ENCODE results near the gene KIAA0319L.

The KIAA0319L gene

DNA sequence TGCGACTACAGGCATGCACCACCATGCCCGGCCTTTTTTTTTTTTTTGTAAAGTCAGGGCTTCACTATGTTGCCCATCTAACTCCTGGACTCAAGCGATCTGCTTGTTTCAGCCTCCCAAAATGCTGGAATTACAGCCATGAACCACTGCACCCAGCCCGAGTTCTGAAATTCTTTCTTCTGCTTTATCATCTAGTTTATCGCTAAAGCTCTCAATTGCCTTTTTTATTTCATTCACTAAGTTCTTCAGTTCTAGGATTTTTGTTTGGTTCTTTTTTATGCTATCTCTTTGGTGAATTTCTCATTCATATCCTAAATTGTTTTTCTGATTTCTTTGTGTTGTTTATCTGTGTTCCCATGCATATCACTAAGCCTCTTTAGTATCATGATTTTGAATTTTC is 27.0 kb downstream of the KIAA0319L start:
- TF ChIP-seq, protein P1, sequence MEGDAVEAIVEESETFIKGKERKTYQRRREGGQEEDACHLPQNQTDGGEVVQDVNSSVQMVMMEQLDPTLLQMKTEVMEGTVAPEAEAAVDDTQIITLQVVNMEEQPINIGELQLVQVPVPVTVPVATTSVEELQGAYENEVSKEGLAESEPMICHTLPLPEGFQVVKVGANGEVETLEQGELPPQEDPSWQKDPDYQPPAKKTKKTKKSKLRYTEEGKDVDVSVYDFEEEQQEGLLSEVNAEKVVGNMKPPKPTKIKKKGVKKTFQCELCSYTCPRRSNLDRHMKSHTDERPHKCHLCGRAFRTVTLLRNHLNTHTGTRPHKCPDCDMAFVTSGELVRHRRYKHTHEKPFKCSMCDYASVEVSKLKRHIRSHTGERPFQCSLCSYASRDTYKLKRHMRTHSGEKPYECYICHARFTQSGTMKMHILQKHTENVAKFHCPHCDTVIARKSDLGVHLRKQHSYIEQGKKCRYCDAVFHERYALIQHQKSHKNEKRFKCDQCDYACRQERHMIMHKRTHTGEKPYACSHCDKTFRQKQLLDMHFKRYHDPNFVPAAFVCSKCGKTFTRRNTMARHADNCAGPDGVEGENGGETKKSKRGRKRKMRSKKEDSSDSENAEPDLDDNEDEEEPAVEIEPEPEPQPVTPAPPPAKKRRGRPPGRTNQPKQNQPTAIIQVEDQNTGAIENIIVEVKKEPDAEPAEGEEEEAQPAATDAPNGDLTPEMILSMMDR (IDR thresholded peaks at IDR 0.05): no peak
- H3K27ac ChIP-seq: no peak overlapping the region

DNA sequence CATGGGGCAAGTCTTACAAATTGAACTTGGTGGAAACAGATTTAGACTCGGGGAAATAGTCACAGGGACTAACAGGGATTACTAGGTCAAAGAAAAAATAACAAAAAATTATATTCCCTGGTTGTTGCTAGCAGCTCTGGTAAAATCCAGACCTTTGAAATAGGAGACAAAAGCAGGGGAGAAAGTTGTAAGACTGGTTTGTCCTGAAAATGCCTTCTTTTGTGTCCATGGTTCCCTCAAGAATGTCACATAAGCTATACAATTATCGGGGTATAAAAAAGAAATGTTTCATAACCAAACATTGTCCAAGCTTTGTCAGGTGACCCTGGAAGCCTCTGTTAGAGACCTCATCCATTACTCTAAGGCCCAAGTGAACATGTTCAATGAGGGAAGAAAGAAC is 33.1 kb downstream of the KIAA0319L start:
- TF ChIP-seq ZFX (IDR thresholded peaks at IDR 0.05; ENCODE audit: borderline replicate concordance): no peak
- TF ChIP-seq, protein P1 (IDR thresholded peaks at IDR 0.05): no peak
- H3K27ac ChIP-seq: no peak overlapping the region

DNA sequence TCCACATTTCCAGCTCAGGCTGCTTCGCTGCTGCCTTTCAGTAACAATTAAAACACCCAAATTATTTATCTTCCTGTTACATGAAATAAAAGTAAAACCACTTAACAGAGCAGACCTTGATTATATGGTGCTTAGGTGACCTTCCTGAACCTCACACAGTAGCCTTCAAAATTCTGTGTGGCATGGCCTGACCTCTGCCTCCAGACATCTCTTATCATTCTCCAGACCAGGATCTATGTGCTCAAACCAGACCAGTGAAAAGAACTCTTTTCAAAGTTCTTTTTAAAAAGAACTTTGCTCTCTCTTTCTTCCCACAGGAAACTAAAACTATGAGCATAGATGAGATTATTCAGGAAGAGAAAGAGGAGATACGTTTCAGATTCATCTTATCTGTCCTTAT is 37.8 kb downstream of the KIAA0319L start:
- TF ChIP-seq, protein P1 (IDR thresholded peaks at IDR 0.05): no peak
- TF ChIP-seq ZFX (IDR thresholded peaks at IDR 0.05; ENCODE audit: borderline replicate concordance): no peak
- H3K27ac ChIP-seq: no peak overlapping the region

DNA sequence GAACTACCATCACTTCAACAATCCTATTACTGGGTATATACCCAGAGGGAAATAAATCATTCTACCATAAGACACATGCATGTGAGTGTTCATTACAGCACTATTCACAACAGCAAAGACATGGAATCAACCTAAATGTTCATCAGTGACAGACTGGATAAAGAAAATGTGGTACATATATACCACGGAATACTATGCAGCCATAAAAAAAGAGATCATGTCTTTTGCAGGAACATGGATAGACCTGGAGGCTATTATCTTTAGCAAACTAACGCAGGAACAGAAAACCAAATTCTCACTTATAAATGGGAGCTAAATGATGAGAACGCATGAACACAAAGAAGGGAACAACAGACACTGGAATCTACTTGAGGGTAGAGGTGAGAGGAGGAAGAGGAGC is 39.0 kb downstream of the KIAA0319L start:
- no peak for TF ChIP-seq ZFX (IDR thresholded peaks at IDR 0.05; ENCODE audit: borderline replicate concordance)
- TF ChIP-seq, protein P1 (IDR thresholded peaks at IDR 0.05): no peak
- H3K27ac ChIP-seq: no peak overlapping the region

DNA sequence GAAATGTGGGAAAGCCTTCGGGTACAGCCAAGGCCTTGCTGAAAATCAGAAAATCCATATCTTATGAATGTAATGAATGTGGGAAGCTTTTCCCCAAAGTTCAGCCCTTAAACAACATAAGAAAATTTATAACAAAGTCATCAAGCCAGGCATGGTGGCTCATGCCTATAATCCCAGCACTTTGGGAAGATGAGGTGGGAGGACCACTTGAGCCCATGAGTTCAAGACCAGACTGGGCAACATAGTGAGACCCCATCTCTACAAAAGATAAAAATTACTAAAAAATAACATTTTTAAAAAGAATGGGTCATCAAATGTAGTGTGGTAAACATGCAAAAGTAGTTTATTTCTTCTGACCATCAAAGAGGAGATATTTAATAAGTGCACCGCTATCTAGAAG is 45.9 kb downstream of the KIAA0319L start:
- TF ChIP-seq, protein P1 (IDR thresholded peaks at IDR 0.05): no peak
- no peak for TF ChIP-seq ZFX (IDR thresholded peaks at IDR 0.05; ENCODE audit: borderline replicate concordance)
- H3K27ac ChIP-seq: no peak overlapping the region

DNA sequence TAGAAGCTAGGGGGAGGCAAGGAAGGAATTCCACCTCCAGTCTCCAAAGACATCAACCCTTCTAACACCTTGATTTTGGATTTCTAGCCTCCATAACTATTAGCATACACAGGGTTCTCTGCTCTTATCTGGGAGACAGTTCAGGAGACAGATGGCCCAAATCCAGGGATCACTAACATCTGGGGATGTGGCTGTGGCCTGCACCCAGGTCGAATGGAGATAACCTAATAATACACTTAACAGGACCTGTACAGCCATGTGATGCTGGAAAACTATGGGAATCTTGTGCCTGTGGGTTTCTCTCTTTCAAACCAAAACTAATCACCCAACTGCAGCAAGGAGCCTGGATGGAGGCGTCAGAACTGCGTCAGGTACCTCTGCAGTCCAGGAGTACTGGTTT is 47.6 kb downstream of the KIAA0319L start:
- H3K27ac ChIP-seq: no peak overlapping the region
- TF ChIP-seq, protein P1 (IDR thresholded peaks at IDR 0.05): no peak
- TF ChIP-seq ZFX (IDR thresholded peaks at IDR 0.05; ENCODE audit: borderline replicate concordance): no peak

DNA sequence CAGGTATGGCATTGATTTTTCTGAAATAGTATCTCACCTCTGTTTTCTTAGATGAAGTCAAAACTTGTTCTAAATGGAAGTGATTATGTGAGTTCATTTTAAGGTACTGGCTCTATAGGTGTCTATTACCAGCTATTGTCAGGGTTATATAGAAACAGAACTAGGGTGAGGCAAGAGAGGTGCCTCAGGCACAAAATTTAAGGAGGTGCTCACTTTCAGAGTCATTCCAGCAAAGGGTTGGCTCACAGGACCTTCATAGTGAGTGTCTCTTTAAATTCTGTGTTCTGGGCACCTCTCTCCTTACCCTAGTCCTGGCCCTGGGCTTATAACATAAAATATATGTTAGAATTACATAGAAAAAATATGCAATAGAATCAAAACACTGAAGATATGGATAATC is 49.3 kb downstream of the KIAA0319L start:
- H3K27ac ChIP-seq: no peak overlapping the region
- TF ChIP-seq ZFX (IDR thresholded peaks at IDR 0.05; ENCODE audit: borderline replicate concordance): no peak
- TF ChIP-seq, protein P1 (IDR thresholded peaks at IDR 0.05): no peak

All from 22Rv1 (cell line).